OCI-LY3 (cell line): ENCODE data around the gene ANKRD17.
"Not testable (repeated sequence)": the region's sequence is repeated elsewhere in the genome, so short reads cannot be mapped to it uniquely, and the experiment has no call there.

Experiments
- CTCF ChIP-seq: fragments of 200-600, 300-600 bp; sonication (generic); IDR thresholded peaks from 2 replicates; pipeline ENCODE4 v1.5.1; 2014; ENCODE audit warnings: antibody characterized with exemption, low read length, low read depth
- EZH2phosphoT487 ChIP-seq: fragments of 200-600 bp; shearing (Covaris generic); IDR thresholded peaks from 2 replicates; pipeline ENCODE4 v1.6.1; 2018; ENCODE audit warnings: antibody characterized with exemption, mixed run types, low read depth

DNA sequence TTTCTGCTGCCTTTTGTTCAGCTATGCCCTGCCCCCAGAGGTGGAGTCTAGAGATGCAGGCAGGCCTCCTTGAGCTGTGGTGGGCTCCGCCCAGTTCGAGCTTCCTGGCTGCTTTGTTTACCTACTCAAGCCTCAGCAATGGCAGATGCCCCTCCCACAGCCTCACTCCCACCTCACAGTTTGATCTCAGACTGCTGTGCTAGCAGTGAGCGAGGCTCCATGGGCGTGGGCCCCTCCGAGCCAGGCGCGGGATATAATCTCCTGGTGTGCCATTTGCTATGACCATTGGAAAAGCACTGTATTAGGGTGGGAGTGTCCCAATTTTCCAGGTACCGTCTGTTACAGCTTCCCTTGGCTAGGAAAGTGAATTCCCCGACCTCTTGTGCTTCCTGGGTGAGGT is 34.1 kb upstream of the ANKRD17 start:
- TF ChIP-seq CTCF, EZH2phosphoT487: not testable (repeated sequence)
